NB4 (cell line): Measurements from ENCODE around the gene NACC2.

ENCODE experiments used
- DNase-seq: peaks from one replicate; pipeline ENCODE4 v3.0.0; 2010; ENCODE audit warnings: low read depth
- H3K4me3 ChIP-seq: one replicate; pipeline ENCODE4 v1.5.1; 2011; ENCODE audit warnings: mild to moderate bottlenecking, low read depth, low read length, moderate library complexity
- CTCF ChIP-seq: IDR thresholded peaks from one replicate; pipeline ENCODE4 v1.5.1; 2012; ENCODE audit warnings: low read depth, low read length
- MAX ChIP-seq: IDR thresholded peaks from 2 replicates; pipeline ENCODE4 v1.6.1; 2011; ENCODE audit warnings: low read depth, low read length
- MYC ChIP-seq: IDR thresholded peaks from 2 replicates; pipeline ENCODE4 v1.6.1; 2011; ENCODE audit warnings: low read depth, low read length
- POLR2A ChIP-seq: IDR thresholded peaks from 2 replicates; pipeline ENCODE4 v1.6.1; 2011; ENCODE audit warnings: mild to moderate bottlenecking; ENCODE audit not compliant: insufficient read length; ENCODE audit errors: extremely low read depth

NACC2 gene

GRCh38 chr9:136117916-136118319 is 22.8 kb upstream of the NACC2 start:
- TF ChIP-seq POLR2A (no peak), MYC (no peak), MAX (no peak), CTCF (no peak)
- peak overlapping the region; percentile 78 for H3K4me3 ChIP-seq
- DNase-seq, result peak; percentile 47

GRCh38 chr9:136117291-136117915 is 22.3 kb upstream of the NACC2 start:
- DNase-seq, result peak; percentile 64
- H3K4me3 ChIP-seq, result peak overlapping the region; percentile 78
- no peak for TF ChIP-seq CTCF
- no peak for TF ChIP-seq MYC
- no peak for TF ChIP-seq MAX
- TF ChIP-seq POLR2A, result no peak

- DNase-seq, result no peak
Observed at GRCh38 chr9:136116360-136117098, 21.4 kb upstream of the NACC2 start.

GRCh38 chr9:136115641-136116359 is 20.7 kb upstream of the NACC2 start:
- TF ChIP-seq CTCF (no peak), MAX (no peak), MYC (no peak), POLR2A (no peak)
- no peak overlapping the region for H3K4me3 ChIP-seq
- no peak for DNase-seq

More at GRCh38 chr9:136116360-136117098, 21.4 kb upstream of the NACC2 start:
- H3K4me3 ChIP-seq, result no peak overlapping the region
- TF ChIP-seq CTCF (no peak), MAX (no peak), MYC (no peak), POLR2A (no peak)

GRCh38 chr9:136115206-136115605 is 20.1 kb upstream of the NACC2 start:
- TF ChIP-seq CTCF (no peak), MYC (no peak), MAX (no peak), POLR2A (no peak)
- no peak overlapping the region for H3K4me3 ChIP-seq
- DNase-seq, result no peak
